Choroid plexus epithelial cell (primary cell): ENCODE data around the gene AP2S1.
"Not testable (repeated sequence)": the region's sequence is repeated elsewhere in the genome, so short reads cannot be mapped to it uniquely, and the experiment has no call there.

ENCODE experiments used
- DNase-seq: peaks from one replicate; pipeline ENCODE4 v3.0.0-alpha.2; 2010; ENCODE audit warnings: low read depth
- H3K4me3 ChIP-seq: 2 replicates; pipeline ENCODE4 v1.5.1; 2011; ENCODE audit warnings: low read depth, mild to moderate bottlenecking, control low read depth, low read length, moderate library complexity
- TF ChIP-seq, protein P1 (sequence below): conservative IDR thresholded peaks from 2 replicates; pipeline ENCODE4 v1.5.1; 2011; ENCODE audit warnings: low read depth, mild to moderate bottlenecking, control low read depth, inconsistent platforms, low read length, moderate library complexity

The AP2S1 gene

DNA sequence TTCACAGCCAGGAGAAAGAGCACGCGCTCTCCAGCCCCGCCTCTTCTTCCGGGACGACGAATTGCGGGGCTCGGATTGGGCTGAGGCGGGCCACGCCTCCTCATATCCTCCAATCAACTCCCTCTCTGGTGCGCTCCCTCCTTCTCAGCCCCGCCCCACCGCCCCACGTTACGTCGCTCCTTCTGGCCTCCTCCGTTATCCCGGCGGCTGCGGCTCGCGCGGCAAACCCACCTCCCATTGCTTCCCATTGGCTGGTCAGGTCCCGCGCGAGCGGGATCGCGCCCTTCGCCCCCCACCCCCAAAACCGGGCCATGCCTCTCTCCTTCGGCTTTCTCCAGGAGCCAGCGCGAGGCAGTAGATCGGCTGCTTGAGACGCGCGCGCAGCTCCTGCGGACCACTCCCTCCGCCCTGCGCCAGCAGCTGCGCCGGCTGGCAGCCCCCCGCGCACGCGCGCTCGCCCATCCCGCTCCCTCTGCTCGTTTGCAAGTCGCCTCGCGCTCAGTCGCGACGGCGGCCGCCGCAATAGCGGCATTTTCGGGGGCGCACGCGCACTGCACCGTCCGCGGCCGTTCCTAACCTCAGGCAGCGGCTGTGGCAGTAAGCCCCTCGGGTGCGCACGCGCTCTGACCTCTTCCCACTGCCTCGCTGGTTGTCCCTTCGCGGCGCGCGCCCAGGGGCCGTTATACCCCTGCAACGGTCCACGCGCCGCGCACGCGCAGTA lies 9.6 kb upstream of the AP2S1 start:
- DNase-seq, result peak; percentile 99
- peak overlapping the region; percentile 88 for H3K4me3 ChIP-seq
- TF ChIP-seq, protein P1, sequence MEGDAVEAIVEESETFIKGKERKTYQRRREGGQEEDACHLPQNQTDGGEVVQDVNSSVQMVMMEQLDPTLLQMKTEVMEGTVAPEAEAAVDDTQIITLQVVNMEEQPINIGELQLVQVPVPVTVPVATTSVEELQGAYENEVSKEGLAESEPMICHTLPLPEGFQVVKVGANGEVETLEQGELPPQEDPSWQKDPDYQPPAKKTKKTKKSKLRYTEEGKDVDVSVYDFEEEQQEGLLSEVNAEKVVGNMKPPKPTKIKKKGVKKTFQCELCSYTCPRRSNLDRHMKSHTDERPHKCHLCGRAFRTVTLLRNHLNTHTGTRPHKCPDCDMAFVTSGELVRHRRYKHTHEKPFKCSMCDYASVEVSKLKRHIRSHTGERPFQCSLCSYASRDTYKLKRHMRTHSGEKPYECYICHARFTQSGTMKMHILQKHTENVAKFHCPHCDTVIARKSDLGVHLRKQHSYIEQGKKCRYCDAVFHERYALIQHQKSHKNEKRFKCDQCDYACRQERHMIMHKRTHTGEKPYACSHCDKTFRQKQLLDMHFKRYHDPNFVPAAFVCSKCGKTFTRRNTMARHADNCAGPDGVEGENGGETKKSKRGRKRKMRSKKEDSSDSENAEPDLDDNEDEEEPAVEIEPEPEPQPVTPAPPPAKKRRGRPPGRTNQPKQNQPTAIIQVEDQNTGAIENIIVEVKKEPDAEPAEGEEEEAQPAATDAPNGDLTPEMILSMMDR, result no peak

DNA sequence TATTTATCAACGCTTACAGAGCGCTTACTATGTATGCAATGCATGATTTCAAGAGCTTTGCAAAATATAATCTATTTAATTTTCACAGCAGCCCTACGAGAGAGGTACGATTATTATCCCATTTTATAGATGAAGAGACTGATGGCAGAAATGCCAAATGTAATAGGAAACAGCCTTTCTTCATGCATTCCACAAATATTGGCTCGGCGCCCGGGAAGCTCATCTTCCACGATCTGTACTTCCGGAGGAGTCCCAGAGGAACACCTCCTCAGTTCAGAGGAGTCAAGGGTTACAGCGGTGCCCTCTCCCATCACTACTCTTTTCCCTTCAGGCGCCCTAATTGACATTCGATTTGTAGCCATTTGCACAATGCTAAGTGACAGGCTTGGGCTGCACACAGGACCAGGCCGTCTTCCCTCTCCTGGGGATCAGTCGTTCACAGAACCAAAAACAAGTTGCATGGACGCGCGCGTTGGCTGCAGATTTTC lies 9.0 kb upstream of the AP2S1 start:
- TF ChIP-seq, protein P1, result no peak
- peak; percentile 87 for DNase-seq
- peak overlapping the region; percentile 46 for H3K4me3 ChIP-seq

DNA sequence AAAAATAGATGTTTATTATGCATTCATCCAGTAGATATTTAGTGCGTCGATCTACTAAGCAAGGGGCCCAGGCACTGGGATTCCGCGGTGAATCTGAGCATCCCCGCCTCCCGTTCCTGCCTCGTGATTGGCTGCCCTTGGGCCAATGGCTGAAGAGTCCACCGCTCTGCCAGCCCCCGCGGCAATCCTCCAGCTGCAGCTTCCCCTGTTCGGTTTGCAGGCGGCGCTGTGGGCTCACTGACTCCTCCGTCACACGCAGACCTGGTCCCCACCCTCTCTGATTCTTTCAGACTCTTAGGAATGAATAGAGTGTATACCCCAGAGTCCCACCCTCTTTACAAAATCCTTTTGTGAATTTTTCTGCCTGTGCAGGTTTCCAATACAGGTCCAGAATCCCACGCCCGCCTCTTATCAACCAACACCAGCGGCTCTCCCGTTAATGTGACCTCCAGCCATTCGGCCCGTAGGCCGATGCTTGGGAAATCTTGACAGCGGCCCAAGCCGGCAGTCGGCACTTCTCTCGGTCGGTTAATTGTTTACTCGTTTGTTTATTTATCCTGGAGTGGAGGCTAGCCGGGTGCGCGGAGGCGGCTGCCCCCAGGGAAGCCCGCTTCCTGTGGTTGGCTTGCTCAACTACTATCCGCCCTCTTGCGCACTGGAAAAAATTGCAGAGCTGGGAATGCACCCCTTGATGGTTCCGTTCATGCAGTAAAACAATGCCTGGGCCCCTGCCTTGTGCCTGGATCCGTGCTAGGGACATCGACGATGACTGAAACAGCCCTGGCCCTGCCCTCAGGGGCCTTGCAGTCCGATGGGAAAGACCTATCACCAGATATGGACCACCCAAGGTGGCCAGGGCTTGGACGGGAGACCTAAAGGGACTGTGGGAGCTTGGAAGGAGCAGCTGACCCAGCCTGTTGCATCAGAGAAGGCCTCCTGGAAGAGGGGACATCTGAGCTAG lies 5.7 kb upstream of the AP2S1 start:
- peak; percentile 98 for DNase-seq
- peak overlapping the region; percentile 46 for H3K4me3 ChIP-seq
- TF ChIP-seq, protein P1, result peak; percentile 86

DNA sequence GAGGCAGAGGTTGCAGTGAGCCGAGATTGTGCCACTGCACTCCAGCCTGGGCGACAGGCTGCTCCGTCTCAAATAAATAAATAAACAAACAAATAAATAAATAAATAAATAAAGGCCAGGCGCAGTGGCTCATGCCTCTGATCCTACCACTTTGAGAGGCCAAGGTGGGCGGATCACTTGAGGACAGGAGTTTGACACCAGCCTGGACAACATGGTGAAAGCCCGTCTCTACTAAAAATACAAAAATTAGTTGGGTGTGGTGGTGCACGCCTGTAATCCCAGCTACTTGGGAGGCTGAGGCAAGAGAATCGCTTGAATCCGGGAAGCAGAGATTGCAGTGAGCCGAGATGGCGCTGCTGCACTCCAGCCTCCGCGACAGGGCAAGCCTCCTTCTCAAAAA lies 4.1 kb upstream of the AP2S1 start:
- not testable (repeated sequence) for H3K4me3 ChIP-seq, DNase-seq

DNA sequence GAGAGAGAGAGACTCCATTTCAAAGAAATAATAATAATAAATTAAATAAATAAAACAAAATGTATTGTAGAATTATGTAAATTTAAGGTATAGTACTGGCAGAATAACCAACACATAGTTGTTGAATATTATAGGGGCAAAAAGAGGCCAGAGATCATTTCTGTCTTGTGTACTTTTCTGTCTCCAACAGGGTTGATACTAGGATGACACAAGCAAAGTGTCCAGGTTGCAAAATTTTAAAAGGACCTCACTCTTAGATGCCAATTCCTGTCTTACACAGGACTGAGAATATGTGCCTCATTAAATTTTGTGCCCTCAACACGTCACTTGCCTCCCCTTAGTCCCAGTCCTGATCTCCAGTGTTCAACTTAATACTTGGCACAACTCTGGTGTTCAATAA lies 2.2 kb upstream of the AP2S1 start:
- no peak for DNase-seq
- H3K4me3 ChIP-seq, result no peak overlapping the region
- TF ChIP-seq, protein P1, result no peak

DNA sequence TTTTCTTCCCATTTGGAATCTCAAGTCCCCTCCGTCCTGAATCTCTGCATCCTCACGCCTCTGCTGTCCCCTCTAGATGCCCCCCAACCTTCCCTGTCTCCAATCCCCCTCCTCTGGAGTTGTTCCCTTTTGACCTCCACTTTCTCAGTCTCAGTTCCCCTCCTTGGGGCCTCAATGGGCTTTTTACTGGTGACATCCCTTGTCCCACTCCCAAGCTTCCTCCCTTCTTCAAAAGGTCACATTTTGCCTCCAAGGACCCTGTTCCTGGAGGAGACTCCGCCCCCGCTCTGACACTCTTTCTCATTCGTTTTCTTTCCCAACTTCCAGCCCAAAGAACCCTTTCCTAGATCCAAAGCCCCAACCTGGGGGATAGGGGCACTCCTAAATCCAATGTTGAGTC lies 1.0 kb downstream of the AP2S1 start:
- TF ChIP-seq, protein P1, result no peak
- peak overlapping the region; percentile 96 for H3K4me3 ChIP-seq
- DNase-seq, result no peak

DNA sequence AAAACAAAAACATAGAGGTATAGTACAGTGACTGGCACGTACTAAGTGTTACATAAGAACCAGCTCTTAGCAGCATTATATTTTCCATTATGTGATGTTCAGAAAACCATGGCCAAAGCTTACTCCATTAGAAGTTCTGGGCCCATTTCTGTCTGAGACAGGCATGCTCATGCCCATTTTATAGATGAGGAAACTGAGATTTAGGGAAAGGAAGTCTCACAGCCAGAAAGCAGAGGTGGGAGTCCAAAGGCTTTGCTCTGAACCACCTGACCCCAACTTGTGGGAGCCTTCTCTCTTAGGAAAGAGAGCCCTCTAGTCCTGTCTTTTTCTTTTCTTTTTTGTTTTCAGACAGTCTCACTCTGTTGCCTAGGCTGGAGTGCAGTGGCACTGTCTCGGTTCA lies 2.3 kb downstream of the AP2S1 start:
- TF ChIP-seq, protein P1, result no peak
- no peak overlapping the region for H3K4me3 ChIP-seq
- no peak for DNase-seq
